GM12878 (cell line): ENCODE results near the gene ICE1. TPM values are rescaled to one million over a fixed set of nuclear protein-coding genes. Genes with fewer than 3 reads are reported as not detected.

ENCODE experiments used
- BHLHE40 ChIP-seq, 2 experiments: fragments of 450-650 bp in 1 of 2; IDR thresholded peaks; 2 replicates each; pipeline ENCODE4 v1.6.1; 2011 to 2017; ENCODE audit warnings: low read depth in 2 of 2, borderline replicate concordance in 1 of 2, improper control_type of control experiment in 1 of 2, low read length in 1 of 2, mild to moderate bottlenecking in 1 of 2
- EED ChIP-seq: sonication (generic); IDR thresholded peaks from 2 replicates; pipeline ENCODE4 v1.6.1; 2016; ENCODE audit warnings: antibody characterized with exemption, low read depth
- IRF4 ChIP-seq: IDR thresholded peaks from 2 replicates; pipeline ENCODE4 v1.6.1; 2011; ENCODE audit warnings: low read depth, low read length
- JUND ChIP-seq: IDR thresholded peaks from 2 replicates; pipeline ENCODE4 v1.6.1; 2012; ENCODE audit warnings: low read depth, mild to moderate bottlenecking, low read length, improper control_type of control experiment, moderate library complexity
- NR2C1 ChIP-seq: fragments of 450-650 bp; IDR thresholded peaks from 2 replicates; pipeline ENCODE4 v1.6.1; 2017; ENCODE audit warnings: antibody characterized with exemption, mild to moderate bottlenecking, moderate library complexity
- PAX8 ChIP-seq: fragments of 450-650 bp; IDR thresholded peaks from 2 replicates; pipeline ENCODE4 v1.6.1; 2017; ENCODE audit warnings: mild to moderate bottlenecking, moderate library complexity
- PML ChIP-seq: IDR thresholded peaks from 2 replicates; pipeline ENCODE4 v1.6.1; 2012; ENCODE audit warnings: low read length, inconsistent platforms
- SIN3A ChIP-seq: IDR thresholded peaks from 2 replicates; pipeline ENCODE4 v1.6.1; 2012; ENCODE audit warnings: low read depth, low read length, improper control_type of control experiment
- SMARCA5 ChIP-seq: fragments of 450-650 bp; IDR thresholded peaks from 2 replicates; pipeline ENCODE4 v1.6.1; 2017; ENCODE audit warnings: mild to moderate bottlenecking
- ZZZ3 ChIP-seq: IDR thresholded peaks from 2 replicates; pipeline ENCODE4 v1.6.1; 2011; ENCODE audit warnings: low read depth; ENCODE audit not compliant: control insufficient read depth, insufficient read length
- polyA plus RNA-seq, 11 experiments: library from polyadenylated mRNA; depleted of rRNA in 4 of 11; unstranded in 6 of 11; stranded (reverse) in 5 of 11; fragments of >200 nt; fragmentation: Nextera tagmentation in 4 of 11; fragmentation: Illumina TruSeq in 1 of 11; extraction: Ambion mirVana in 4 of 11; extraction: Trizol in 1 of 11; gene quantifications; 1 replicate in 1 of 11; 2 replicates in 10 of 11; pipeline versions ENCODE4 v1.2.1 to v1.2.3, GENCODE V29; 2011 to 2016; ENCODE audit warnings: inconsistent platforms in 2 of 11, missing spikeins in 2 of 11, low read depth in 1 of 11
- total RNA-seq, 4 experiments: library from RNA; depleted of rRNA in 3 of 4; stranded (reverse); fragments of >200 nt in 3 of 4; fragmentation: Illumina TruSeq in 1 of 4; extraction: Trizol in 1 of 4; gene quantifications; 2 replicates each; pipeline versions ENCODE4 v1.2.1 to v1.2.3, GENCODE V29; 2013 to 2021
- TF ChIP-seq, protein P1 (sequence below): fragments of 450-650 bp; IDR thresholded peaks from 2 replicates; pipeline ENCODE4 v1.6.1; 2017; ENCODE audit warnings: mild to moderate bottlenecking, moderate library complexity
- TF ChIP-seq, protein P2 (sequence below): fragments of 150-350 bp; IDR thresholded peaks from 2 replicates; pipeline ENCODE4 v1.6.1; 2016; ENCODE audit warnings: low read depth, low read length
- TF ChIP-seq, protein P3 (sequence below): fragments of 450-650 bp; formaldehyde crosslinking; IDR thresholded peaks from 2 replicates; pipeline ENCODE4 v1.4.0; 2022; ENCODE audit warnings: mild to moderate bottlenecking, moderate library complexity
- TF ChIP-seq, protein P4 (sequence below): fragments of 450-650 bp; IDR thresholded peaks from 2 replicates; pipeline ENCODE4 v1.6.1; 2016; ENCODE audit warnings: mild to moderate bottlenecking
- TF ChIP-seq, protein P5 (sequence below): fragments of 150-350 bp; IDR thresholded peaks from 2 replicates; pipeline ENCODE4 v1.6.1; 2014; ENCODE audit warnings: mild to moderate bottlenecking, low read depth, low read length

Gene ICE1
- total and polyA plus RNA-seq, 10 of the 15 experiments (the other 5 are each of a cell fraction or from before 2014, with no cell fraction given) = 3.8 to 31.4 (median 18.9) TPM

DNA sequence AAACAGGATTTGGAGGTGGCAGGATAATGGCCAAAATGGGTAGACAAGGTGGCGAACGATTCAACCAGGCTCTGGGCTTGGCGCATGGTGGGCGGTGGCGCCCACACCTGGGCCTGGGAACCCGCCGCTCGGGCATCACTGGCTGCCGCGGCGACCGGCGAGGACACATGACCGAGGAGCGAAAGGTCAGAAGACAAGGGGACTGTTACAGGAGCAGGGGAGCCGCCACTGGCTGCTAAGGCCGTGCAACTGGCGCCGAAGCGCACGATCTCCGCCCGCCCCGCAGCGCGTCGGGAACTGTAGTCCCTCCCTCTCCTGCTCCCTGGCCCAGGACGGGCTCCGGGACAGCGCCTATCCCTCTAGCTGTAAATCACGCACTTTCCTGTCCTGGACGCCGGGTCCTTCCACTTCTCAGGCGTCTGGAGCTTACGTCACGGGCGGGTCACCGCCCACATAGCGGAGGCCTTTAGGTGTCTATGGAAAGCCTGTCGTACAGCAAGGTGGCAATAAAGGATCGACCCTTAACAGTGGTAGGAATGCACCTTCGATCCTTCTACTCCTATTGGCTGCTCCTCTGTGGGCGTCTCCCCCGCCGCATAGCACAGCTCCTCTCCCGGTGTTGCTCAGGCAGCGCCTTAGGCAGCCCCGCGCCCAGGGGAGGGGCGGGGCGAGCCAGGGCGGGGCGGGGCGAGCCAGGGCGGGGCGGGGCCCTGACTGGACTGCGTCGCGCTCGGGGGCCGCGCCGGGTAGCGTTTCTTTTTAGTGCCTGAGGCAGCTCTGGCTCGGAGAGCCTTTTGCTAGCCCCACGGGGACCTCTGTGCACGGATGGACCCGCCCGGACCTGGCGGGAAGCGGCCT lies at the start of gene ICE1 (continued):
- TF ChIP-seq, protein P1, sequence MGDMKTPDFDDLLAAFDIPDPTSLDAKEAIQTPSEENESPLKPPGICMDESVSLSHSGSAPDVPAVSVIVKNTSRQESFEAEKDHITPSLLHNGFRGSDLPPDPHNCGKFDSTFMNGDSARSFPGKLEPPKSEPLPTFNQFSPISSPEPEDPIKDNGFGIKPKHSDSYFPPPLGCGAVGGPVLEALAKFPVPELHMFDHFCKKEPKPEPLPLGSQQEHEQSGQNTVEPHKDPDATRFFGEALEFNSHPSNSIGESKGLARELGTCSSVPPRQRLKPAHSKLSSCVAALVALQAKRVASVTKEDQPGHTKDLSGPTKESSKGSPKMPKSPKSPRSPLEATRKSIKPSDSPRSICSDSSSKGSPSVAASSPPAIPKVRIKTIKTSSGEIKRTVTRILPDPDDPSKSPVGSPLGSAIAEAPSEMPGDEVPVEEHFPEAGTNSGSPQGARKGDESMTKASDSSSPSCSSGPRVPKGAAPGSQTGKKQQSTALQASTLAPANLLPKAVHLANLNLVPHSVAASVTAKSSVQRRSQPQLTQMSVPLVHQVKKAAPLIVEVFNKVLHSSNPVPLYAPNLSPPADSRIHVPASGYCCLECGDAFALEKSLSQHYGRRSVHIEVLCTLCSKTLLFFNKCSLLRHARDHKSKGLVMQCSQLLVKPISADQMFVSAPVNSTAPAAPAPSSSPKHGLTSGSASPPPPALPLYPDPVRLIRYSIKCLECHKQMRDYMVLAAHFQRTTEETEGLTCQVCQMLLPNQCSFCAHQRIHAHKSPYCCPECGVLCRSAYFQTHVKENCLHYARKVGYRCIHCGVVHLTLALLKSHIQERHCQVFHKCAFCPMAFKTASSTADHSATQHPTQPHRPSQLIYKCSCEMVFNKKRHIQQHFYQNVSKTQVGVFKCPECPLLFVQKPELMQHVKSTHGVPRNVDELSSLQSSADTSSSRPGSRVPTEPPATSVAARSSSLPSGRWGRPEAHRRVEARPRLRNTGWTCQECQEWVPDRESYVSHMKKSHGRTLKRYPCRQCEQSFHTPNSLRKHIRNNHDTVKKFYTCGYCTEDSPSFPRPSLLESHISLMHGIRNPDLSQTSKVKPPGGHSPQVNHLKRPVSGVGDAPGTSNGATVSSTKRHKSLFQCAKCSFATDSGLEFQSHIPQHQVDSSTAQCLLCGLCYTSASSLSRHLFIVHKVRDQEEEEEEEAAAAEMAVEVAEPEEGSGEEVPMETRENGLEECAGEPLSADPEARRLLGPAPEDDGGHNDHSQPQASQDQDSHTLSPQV = peak; percentile 94
- TF ChIP-seq, protein P2, sequence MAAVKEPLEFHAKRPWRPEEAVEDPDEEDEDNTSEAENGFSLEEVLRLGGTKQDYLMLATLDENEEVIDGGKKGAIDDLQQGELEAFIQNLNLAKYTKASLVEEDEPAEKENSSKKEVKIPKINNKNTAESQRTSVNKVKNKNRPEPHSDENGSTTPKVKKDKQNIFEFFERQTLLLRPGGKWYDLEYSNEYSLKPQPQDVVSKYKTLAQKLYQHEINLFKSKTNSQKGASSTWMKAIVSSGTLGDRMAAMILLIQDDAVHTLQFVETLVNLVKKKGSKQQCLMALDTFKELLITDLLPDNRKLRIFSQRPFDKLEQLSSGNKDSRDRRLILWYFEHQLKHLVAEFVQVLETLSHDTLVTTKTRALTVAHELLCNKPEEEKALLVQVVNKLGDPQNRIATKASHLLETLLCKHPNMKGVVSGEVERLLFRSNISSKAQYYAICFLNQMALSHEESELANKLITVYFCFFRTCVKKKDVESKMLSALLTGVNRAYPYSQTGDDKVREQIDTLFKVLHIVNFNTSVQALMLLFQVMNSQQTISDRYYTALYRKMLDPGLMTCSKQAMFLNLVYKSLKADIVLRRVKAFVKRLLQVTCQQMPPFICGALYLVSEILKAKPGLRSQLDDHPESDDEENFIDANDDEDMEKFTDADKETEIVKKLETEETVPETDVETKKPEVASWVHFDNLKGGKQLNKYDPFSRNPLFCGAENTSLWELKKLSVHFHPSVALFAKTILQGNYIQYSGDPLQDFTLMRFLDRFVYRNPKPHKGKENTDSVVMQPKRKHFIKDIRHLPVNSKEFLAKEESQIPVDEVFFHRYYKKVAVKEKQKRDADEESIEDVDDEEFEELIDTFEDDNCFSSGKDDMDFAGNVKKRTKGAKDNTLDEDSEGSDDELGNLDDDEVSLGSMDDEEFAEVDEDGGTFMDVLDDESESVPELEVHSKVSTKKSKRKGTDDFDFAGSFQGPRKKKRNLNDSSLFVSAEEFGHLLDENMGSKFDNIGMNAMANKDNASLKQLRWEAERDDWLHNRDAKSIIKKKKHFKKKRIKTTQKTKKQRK = no peak
- peak; percentile 60 for TF ChIP-seq EED
- TF ChIP-seq PML = no peak
- TF ChIP-seq JUND = no peak
- peak; percentile 90 for TF ChIP-seq NR2C1
- TF ChIP-seq SIN3A = peak; percentile 90; the same call in 1 of the 2 replicates
- no peak for TF ChIP-seq IRF4
- TF ChIP-seq, protein P3, sequence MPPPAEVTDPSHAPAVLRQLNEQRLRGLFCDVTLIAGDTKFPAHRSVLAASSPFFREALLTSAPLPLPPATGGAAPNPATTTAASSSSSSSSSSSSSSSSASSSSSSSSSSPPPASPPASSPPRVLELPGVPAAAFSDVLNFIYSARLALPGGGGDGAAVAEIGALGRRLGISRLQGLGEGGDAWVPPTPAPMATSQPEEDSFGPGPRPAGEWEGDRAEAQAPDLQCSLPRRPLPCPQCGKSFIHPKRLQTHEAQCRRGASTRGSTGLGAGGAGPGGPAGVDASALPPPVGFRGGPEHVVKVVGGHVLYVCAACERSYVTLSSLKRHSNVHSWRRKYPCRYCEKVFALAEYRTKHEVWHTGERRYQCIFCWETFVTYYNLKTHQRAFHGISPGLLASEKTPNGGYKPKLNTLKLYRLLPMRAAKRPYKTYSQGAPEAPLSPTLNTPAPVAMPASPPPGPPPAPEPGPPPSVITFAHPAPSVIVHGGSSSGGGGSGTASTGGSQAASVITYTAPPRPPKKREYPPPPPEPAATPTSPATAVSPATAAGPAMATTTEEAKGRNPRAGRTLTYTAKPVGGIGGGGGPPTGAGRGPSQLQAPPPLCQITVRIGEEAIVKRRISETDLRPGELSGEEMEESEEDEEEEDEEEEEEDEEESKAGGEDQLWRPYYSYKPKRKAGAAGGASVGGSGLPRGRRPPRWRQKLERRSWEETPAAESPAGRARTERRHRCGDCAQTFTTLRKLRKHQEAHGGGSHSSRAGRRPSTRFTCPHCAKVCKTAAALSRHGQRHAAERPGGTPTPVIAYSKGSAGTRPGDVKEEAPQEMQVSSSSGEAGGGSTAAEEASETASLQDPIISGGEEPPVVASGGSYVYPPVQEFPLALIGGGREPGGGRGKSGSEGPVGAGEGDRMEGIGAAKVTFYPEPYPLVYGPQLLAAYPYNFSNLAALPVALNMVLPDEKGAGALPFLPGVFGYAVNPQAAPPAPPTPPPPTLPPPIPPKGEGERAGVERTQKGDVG (CRISPR knock-in tag) = no peak
- TF ChIP-seq, protein P4, sequence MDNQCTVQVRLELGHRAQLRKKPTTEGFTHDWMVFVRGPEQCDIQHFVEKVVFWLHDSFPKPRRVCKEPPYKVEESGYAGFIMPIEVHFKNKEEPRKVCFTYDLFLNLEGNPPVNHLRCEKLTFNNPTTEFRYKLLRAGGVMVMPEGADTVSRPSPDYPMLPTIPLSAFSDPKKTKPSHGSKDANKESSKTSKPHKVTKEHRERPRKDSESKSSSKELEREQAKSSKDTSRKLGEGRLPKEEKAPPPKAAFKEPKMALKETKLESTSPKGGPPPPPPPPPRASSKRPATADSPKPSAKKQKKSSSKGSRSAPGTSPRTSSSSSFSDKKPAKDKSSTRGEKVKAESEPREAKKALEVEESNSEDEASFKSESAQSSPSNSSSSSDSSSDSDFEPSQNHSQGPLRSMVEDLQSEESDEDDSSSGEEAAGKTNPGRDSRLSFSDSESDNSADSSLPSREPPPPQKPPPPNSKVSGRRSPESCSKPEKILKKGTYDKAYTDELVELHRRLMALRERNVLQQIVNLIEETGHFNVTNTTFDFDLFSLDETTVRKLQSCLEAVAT = 0 out of 2 replicates have a peak, but pooled peaks have one; percentile 68
- TF ChIP-seq SMARCA5 = no peak; the same call in 1 of the 2 replicates
- TF ChIP-seq, protein P5, sequence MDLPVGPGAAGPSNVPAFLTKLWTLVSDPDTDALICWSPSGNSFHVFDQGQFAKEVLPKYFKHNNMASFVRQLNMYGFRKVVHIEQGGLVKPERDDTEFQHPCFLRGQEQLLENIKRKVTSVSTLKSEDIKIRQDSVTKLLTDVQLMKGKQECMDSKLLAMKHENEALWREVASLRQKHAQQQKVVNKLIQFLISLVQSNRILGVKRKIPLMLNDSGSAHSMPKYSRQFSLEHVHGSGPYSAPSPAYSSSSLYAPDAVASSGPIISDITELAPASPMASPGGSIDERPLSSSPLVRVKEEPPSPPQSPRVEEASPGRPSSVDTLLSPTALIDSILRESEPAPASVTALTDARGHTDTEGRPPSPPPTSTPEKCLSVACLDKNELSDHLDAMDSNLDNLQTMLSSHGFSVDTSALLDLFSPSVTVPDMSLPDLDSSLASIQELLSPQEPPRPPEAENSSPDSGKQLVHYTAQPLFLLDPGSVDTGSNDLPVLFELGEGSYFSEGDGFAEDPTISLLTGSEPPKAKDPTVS = peak; percentile 74; the same call in 1 of the 2 replicates
- no peak for TF ChIP-seq PAX8
- TF ChIP-seq BHLHE40 (IDR thresholded peaks at IDR 0.05; ENCODE audit: borderline replicate concordance in 1 of 2, low read depth in 2 of 2, low read length in 1 of 2) = peak; percentile 58 to 69
- no peak for TF ChIP-seq ZZZ3
